Upper lobe of left lung (tissue), 6 donors: ENCODE measurements around the gene KIRREL3. TPM values are rescaled to one million over a fixed set of nuclear protein-coding genes. Genes with fewer than 3 reads are reported as not detected.

Source experiments
- ATAC-seq, 2 donors: fragments of 200-7000 bp; cut with Tn5 transposase; one replicate each; pipeline ENCODE4 v1.9.1; 2022; ENCODE audit warnings: mild to moderate bottlenecking in 2 of 2, moderate library complexity in 2 of 2; ENCODE audit not compliant: low FRiP score in 2 of 2
- DNase-seq, 2 donors: peaks; one replicate each; pipeline ENCODE4 v3.0.0-alpha.2; 2019 to 2020
- H3K27ac ChIP-seq, 4 donors: fragments of 200-600 bp; sonication (generic); one replicate each; pipeline ENCODE4 v1.5.1; 2016 to 2019
- H3K27me3 ChIP-seq, 4 donors: fragments of 200-600 bp; sonication (generic); one replicate each; pipeline ENCODE4 v1.5.1; 2017 to 2019
- H3K36me3 ChIP-seq, 4 donors: fragments of 200-600 bp; sonication (generic); one replicate each; pipeline ENCODE4 v1.5.1; 2016 to 2019
- H3K4me1 ChIP-seq, 4 donors: fragments of 200-600 bp; sonication (generic); one replicate each; pipeline ENCODE4 v1.5.1; 2018 to 2019
- H3K4me3 ChIP-seq, 4 donors: fragments of 200-600 bp; sonication (generic); one replicate each; pipeline ENCODE4 v1.5.1; 2017 to 2019; ENCODE audit warnings: mild to moderate bottlenecking in 2 of 4, moderate library complexity in 1 of 4
- H3K9me3 ChIP-seq, 4 donors: fragments of 200-600 bp; sonication (generic); one replicate each; pipeline ENCODE4 v1.5.1; 2018 to 2019
- CTCF ChIP-seq, 6 experiments: fragments of 450-650 bp in 4 of 6; fragments of 200-600 bp in 2 of 6; sonication (generic) in 2 of 6; IDR thresholded peaks; one replicate each; pipeline ENCODE4 v1.5.1; 2016 to 2019; ENCODE audit warnings: antibody characterized with exemption in 6 of 6
- EP300 ChIP-seq, 4 donors: sonication (generic); formaldehyde crosslinking; IDR thresholded peaks; one replicate each; pipeline ENCODE4 v1.5.1; 2017; ENCODE audit warnings: antibody characterized with exemption in 4 of 4, control low read depth in 2 of 4
- POLR2A ChIP-seq, 4 donors: fragments of 450-650 bp; IDR thresholded peaks; one replicate each; pipeline ENCODE4 v1.5.1; 2016 to 2017; ENCODE audit warnings: antibody characterized with exemption in 4 of 4, mild to moderate bottlenecking in 2 of 4
- POLR2AphosphoS5 ChIP-seq, 2 donors: sonication (generic); formaldehyde crosslinking; IDR thresholded peaks; one replicate each; pipeline ENCODE4 v1.5.1; 2017; ENCODE audit warnings: antibody characterized with exemption in 2 of 2
- WGBS, 2 donors: methylation state at CpG; one replicate each; pipeline ENCODE4 v1.1.5; 2017 to 2018; 5-methylcytosine and 5-hydroxymethylcytosine counted together
- total RNA-seq, 6 donors: library from RNA; depleted of rRNA in 4 of 6; stranded (reverse); fragments of >200 nt in 4 of 6; gene quantifications; one replicate each; pipeline versions ENCODE4 v1.1.0 to v1.2.1, GENCODE V29; 2016 to 2021
- donor health status: DM: no; HTN: no; CAD: no; lungs with moderate emphysema.
- donor health status: DM: no; HTN: yes; CAD: no; lungs with severe emphysema.

KIRREL3 gene
- total RNA-seq, 6 donors from 2014 or later, result 0.22 to 0.24 TPM; not detected in 4

GRCh38 chr11:126862664-126863243, 137.8 kb downstream of the KIRREL3 start:
- Histone ChIP-seq H3K36me3 (no peaks in the 10 kb centered on the region), H3K27ac (no peak overlapping the region), H3K4me3 (no peak overlapping the region), H3K4me1 (no peaks in the 10 kb centered on the region), H3K9me3 (no peaks in the 10 kb centered on the region), H3K27me3 (no peaks in the 10 kb centered on the region)
- no peak for TF ChIP-seq EP300 (IDR thresholded peaks at IDR 0.05)
- TF ChIP-seq POLR2A (IDR thresholded peaks at IDR 0.05), result no peak
- no peak for TF ChIP-seq CTCF (IDR thresholded peaks at IDR 0.05)
- no peak for TF ChIP-seq POLR2AphosphoS5 (IDR thresholded peaks at IDR 0.05)
- 68 to 74% methylated on average over 7 of the region's 7 CpGs for WGBS, 2 donors
- DNase-seq (no peak), ATAC-seq (no peak)

- TF ChIP-seq EP300 (IDR thresholded peaks at IDR 0.05), result no peak
- TF ChIP-seq CTCF (IDR thresholded peaks at IDR 0.05), result no peak
- TF ChIP-seq POLR2AphosphoS5 (IDR thresholded peaks at IDR 0.05), result no peak
- no peak for TF ChIP-seq POLR2A (IDR thresholded peaks at IDR 0.05)
- WGBS, 2 donors, result 90% methylated on average over 10 of the region's 10 CpGs
- no peaks in the 10 kb centered on the region for H3K4me1 ChIP-seq
- ATAC-seq (no peak), DNase-seq (no peak)
- no peaks in the 10 kb centered on the region for H3K36me3 ChIP-seq
- H3K9me3 ChIP-seq, result no peaks in the 10 kb centered on the region
- H3K27me3 ChIP-seq, result no peaks in the 10 kb centered on the region
- H3K4me3 ChIP-seq, result no peak overlapping the region
- H3K27ac ChIP-seq, result no peak overlapping the region
These were observed 138.6 kb downstream of the KIRREL3 start for GRCh38 chr11:126861796-126862459.

- TF ChIP-seq POLR2AphosphoS5 (IDR thresholded peaks at IDR 0.05), result no peak
- no peak for TF ChIP-seq POLR2A (IDR thresholded peaks at IDR 0.05)
- no peak for TF ChIP-seq CTCF (IDR thresholded peaks at IDR 0.05)
- Histone ChIP-seq H3K36me3 (no peaks in the 10 kb centered on the region), H3K4me3 (no peak overlapping the region), H3K27me3 (no peaks in the 10 kb centered on the region), H3K27ac (no peak overlapping the region), H3K4me1 (no peaks in the 10 kb centered on the region), H3K9me3 (no peaks in the 10 kb centered on the region)
- no peak for DNase-seq
- ATAC-seq, result no peak
- 64 to 79% methylated on average over 5 to 9 of the region's 9 CpGs for WGBS, 2 donors
These were observed 142.4 kb downstream of the KIRREL3 start for GRCh38 chr11:126857860-126858808.

- Histone ChIP-seq H3K4me1 (no peaks in the 10 kb centered on the region), H3K36me3 (no peaks in the 10 kb centered on the region), H3K9me3 (no peaks in the 10 kb centered on the region), H3K4me3 (no peak overlapping the region), H3K27ac (no peak overlapping the region), H3K27me3 (no peaks in the 10 kb centered on the region)
- ATAC-seq (no peak), DNase-seq (no peak)
- TF ChIP-seq EP300 (IDR thresholded peaks at IDR 0.05) (no peak), CTCF (IDR thresholded peaks at IDR 0.05) (no peak), POLR2A (IDR thresholded peaks at IDR 0.05) (no peak), POLR2AphosphoS5 (IDR thresholded peaks at IDR 0.05) (no peak)
These were observed 145.0 kb downstream of the KIRREL3 start for GRCh38 chr11:126855536-126855935.
